Activated naive CD4-positive, alpha-beta T cell treated with anti-CD3 and anti-CD28 coated beads, Interleukin-2, amount 10 ng/mL, durations not matched to agents 7 days and 5 days (primary cell): ENCODE results near the gene GRK5.
A peak's percentile ranks its signal among the peaks of the same experiment; 100 is the strongest.

ENCODE experiments used
- CTCF ChIA-PET: fragments of 350-600 bp; sonication (Branson Sonifier 250); formaldehyde crosslinking; loops from one replicate; lab custom pipeline; 2021; ENCODE audit warnings: antibody characterized with exemption; lab: Charles Lee
- DNase-seq: peaks from one replicate; pipeline ENCODE4 v3.0.0-alpha.2; 2020
- H3K27ac Mint-ChIP-seq: one replicate; pipeline ENCODE4 v1.8.0; 2021; ENCODE audit warnings: mild to moderate bottlenecking, moderate library complexity, mixed read lengths
- H3K27me3 Mint-ChIP-seq: one replicate; pipeline ENCODE4 v1.8.0; 2021; ENCODE audit warnings: mild to moderate bottlenecking, mixed read lengths
- H3K36me3 Mint-ChIP-seq: one replicate; pipeline ENCODE4 v1.8.0; 2021; ENCODE audit warnings: mixed read lengths
- H3K4me1 Mint-ChIP-seq: one replicate; pipeline ENCODE4 v1.8.0; 2021; ENCODE audit warnings: mixed read lengths
- H3K4me3 Mint-ChIP-seq: one replicate; pipeline ENCODE4 v1.8.0; 2021; ENCODE audit warnings: mild to moderate bottlenecking, moderate library complexity, mixed read lengths
- H3K9me3 Mint-ChIP-seq: one replicate; pipeline ENCODE4 v1.8.0; 2021; ENCODE audit warnings: mixed read lengths

Gene GRK5

GRCh38 chr10:119445935-119446317, 238.6 kb downstream of the GRK5 start:
- H3K36me3 Mint-ChIP-seq, result peaks cover 11% of the 10 kb centered on the region
- H3K9me3 Mint-ChIP-seq, result no peaks in the 10 kb centered on the region
- peaks cover 14% of the 10 kb centered on the region for H3K4me1 Mint-ChIP-seq
- no peak overlapping the region for H3K4me3 Mint-ChIP-seq
- no peak for DNase-seq
- CTCF ChIA-PET, result interaction anchor here (0.9 to 6.6 kb wide), 20 partner anchors 11 to 382 kb away, joined by 3 to 95 read pairs (median 6); partner anchors contain the start of genes GRK5 and RGS10
- H3K27ac Mint-ChIP-seq, result peak overlapping the region; percentile 43
- H3K27me3 Mint-ChIP-seq, result no peaks in the 10 kb centered on the region

- H3K9me3 Mint-ChIP-seq, result no peaks in the 10 kb centered on the region
- no peaks in the 10 kb centered on the region for H3K27me3 Mint-ChIP-seq
- no peak overlapping the region for H3K27ac Mint-ChIP-seq
- peaks cover 11% of the 10 kb centered on the region for H3K36me3 Mint-ChIP-seq
- peaks cover 14% of the 10 kb centered on the region for H3K4me1 Mint-ChIP-seq
- no peak for DNase-seq
- H3K4me3 Mint-ChIP-seq, result no peak overlapping the region
- CTCF ChIA-PET, result interaction anchor here (0.9 to 6.6 kb wide), 9 partner anchors 10 to 383 kb away, joined by 3 to 95 read pairs (median 12); partner anchors contain the start of genes GRK5 and RGS10
These were observed 239.3 kb downstream of the GRK5 start for GRCh38 chr10:119446441-119447277.

- no peak overlapping the region for H3K27ac Mint-ChIP-seq
- H3K4me1 Mint-ChIP-seq, result peaks cover 14% of the 10 kb centered on the region
- H3K36me3 Mint-ChIP-seq, result peaks cover 11% of the 10 kb centered on the region
- no peaks in the 10 kb centered on the region for H3K9me3 Mint-ChIP-seq
- no peak overlapping the region for H3K4me3 Mint-ChIP-seq
- H3K27me3 Mint-ChIP-seq, result no peaks in the 10 kb centered on the region
- no peak for DNase-seq
- CTCF ChIA-PET, result interaction anchor here (0.7 to 6.6 kb wide), 2 partner anchors 42 to 247 kb away, joined by 3 to 95 read pairs; no protein-coding TSS in a partner anchor
These were observed 240.1 kb downstream of the GRK5 start for GRCh38 chr10:119447421-119447820.

- H3K27ac Mint-ChIP-seq, result no peak overlapping the region
- CTCF ChIA-PET, result interaction anchor here (0.7 kb wide), 1 partner anchor 42 kb away, joined by 3 read pairs; no protein-coding TSS in a partner anchor
- no peaks in the 10 kb centered on the region for H3K9me3 Mint-ChIP-seq
- H3K27me3 Mint-ChIP-seq, result no peaks in the 10 kb centered on the region
- H3K4me1 Mint-ChIP-seq, result peaks cover 12% of the 10 kb centered on the region
- H3K36me3 Mint-ChIP-seq, result peaks cover 11% of the 10 kb centered on the region
- no peak for DNase-seq
- no peak overlapping the region for H3K4me3 Mint-ChIP-seq
These were observed 240.6 kb downstream of the GRK5 start for GRCh38 chr10:119447823-119448546.

GRCh38 chr10:119448628-119449584, 241.5 kb downstream of the GRK5 start:
- peak overlapping the region; percentile 7 for H3K27ac Mint-ChIP-seq
- H3K36me3 Mint-ChIP-seq, result peaks cover 12% of the 10 kb centered on the region
- CTCF ChIA-PET, result interaction anchor here (2.1 kb wide), 1 partner anchor 250 kb away, joined by 8 read pairs; no protein-coding TSS in a partner anchor

GRCh38 chr10:119449760-119450461, 242.5 kb downstream of the GRK5 start:
- DNase-seq, result no peak
- Mint-ChIP-seq H3K4me3 (no peak overlapping the region), H3K4me1 (peaks cover 10% of the 10 kb centered on the region), H3K36me3 (peaks cover 15% of the 10 kb centered on the region), H3K27me3 (no peaks in the 10 kb centered on the region), H3K9me3 (no peaks in the 10 kb centered on the region), H3K27ac (no peak overlapping the region)
- CTCF ChIA-PET, result interaction anchor here (2.1 kb wide), 1 partner anchor 251 kb away, joined by 8 read pairs; no protein-coding TSS in a partner anchor

More at GRCh38 chr10:119448628-119449584, 241.5 kb downstream of the GRK5 start:
- DNase-seq, result no peak
- Mint-ChIP-seq H3K27me3 (no peaks in the 10 kb centered on the region), H3K9me3 (no peaks in the 10 kb centered on the region), H3K4me1 (peaks cover 12% of the 10 kb centered on the region), H3K4me3 (no peak overlapping the region)

- Mint-ChIP-seq H3K36me3 (peaks cover 16% of the 10 kb centered on the region), H3K27ac (no peak overlapping the region)
- CTCF ChIA-PET, result interaction anchor here (1.3 to 2.1 kb wide), 2 partner anchors 251 kb away, joined by 3 to 8 read pairs; no protein-coding TSS in a partner anchor
These were observed 243.4 kb downstream of the GRK5 start for GRCh38 chr10:119450606-119451299.

GRCh38 chr10:119451300-119451896, 244.0 kb downstream of the GRK5 start:
- no peak for DNase-seq
- Mint-ChIP-seq H3K9me3 (no peaks in the 10 kb centered on the region), H3K4me3 (no peak overlapping the region), H3K36me3 (peaks cover 18% of the 10 kb centered on the region), H3K4me1 (no peaks in the 10 kb centered on the region), H3K27me3 (no peaks in the 10 kb centered on the region), H3K27ac (no peak overlapping the region)
- CTCF ChIA-PET, result interaction anchor here (1.3 kb wide), 1 partner anchor 252 kb away, joined by 3 read pairs; no protein-coding TSS in a partner anchor

More at GRCh38 chr10:119450606-119451299, 243.4 kb downstream of the GRK5 start:
- no peaks in the 10 kb centered on the region for H3K9me3 Mint-ChIP-seq
- H3K4me1 Mint-ChIP-seq, result peaks cover 4% of the 10 kb centered on the region
- no peak for DNase-seq
- H3K4me3 Mint-ChIP-seq, result no peak overlapping the region
- no peaks in the 10 kb centered on the region for H3K27me3 Mint-ChIP-seq

- Mint-ChIP-seq H3K36me3 (peaks cover 14% of the 10 kb centered on the region), H3K27ac (no peak overlapping the region), H3K4me1 (no peaks in the 10 kb centered on the region), H3K9me3 (no peaks in the 10 kb centered on the region), H3K27me3 (no peaks in the 10 kb centered on the region), H3K4me3 (no peak overlapping the region)
- CTCF ChIA-PET, result no interaction called here
- DNase-seq, result no peak
These were observed 245.0 kb downstream of the GRK5 start for GRCh38 chr10:119452396-119452795.

GRCh38 chr10:119453313-119453712, 245.9 kb downstream of the GRK5 start:
- CTCF ChIA-PET, result no interaction called here
- Mint-ChIP-seq H3K4me1 (no peaks in the 10 kb centered on the region), H3K27me3 (no peaks in the 10 kb centered on the region), H3K27ac (no peak overlapping the region), H3K4me3 (no peak overlapping the region), H3K9me3 (no peaks in the 10 kb centered on the region), H3K36me3 (peaks cover 12% of the 10 kb centered on the region)
- no peak for DNase-seq

GRCh38 chr10:119454316-119454715, 246.9 kb downstream of the GRK5 start:
- no peaks in the 10 kb centered on the region for H3K27me3 Mint-ChIP-seq
- H3K9me3 Mint-ChIP-seq, result no peaks in the 10 kb centered on the region
- H3K4me1 Mint-ChIP-seq, result no peaks in the 10 kb centered on the region
- no peak overlapping the region for H3K27ac Mint-ChIP-seq
- no peak for DNase-seq
- H3K36me3 Mint-ChIP-seq, result peaks cover 9% of the 10 kb centered on the region
- CTCF ChIA-PET, result interaction anchor here (0.6 kb wide), 1 partner anchor 16 kb away, joined by 3 read pairs; no protein-coding TSS in a partner anchor
- no peak overlapping the region for H3K4me3 Mint-ChIP-seq

- H3K27ac Mint-ChIP-seq, result no peak overlapping the region
- H3K36me3 Mint-ChIP-seq, result peaks cover 9% of the 10 kb centered on the region
- H3K9me3 Mint-ChIP-seq, result no peaks in the 10 kb centered on the region
- no peaks in the 10 kb centered on the region for H3K4me1 Mint-ChIP-seq
- H3K4me3 Mint-ChIP-seq, result no peak overlapping the region
- no peak for DNase-seq
- no peaks in the 10 kb centered on the region for H3K27me3 Mint-ChIP-seq
- CTCF ChIA-PET, result no interaction called here
These were observed 247.6 kb downstream of the GRK5 start for GRCh38 chr10:119454990-119455389.
